Epithelial cell of proximal tubule (primary cell): ENCODE results near the gene SLC22A1. TPM values are rescaled to one million over a fixed set of nuclear protein-coding genes. Genes with fewer than 3 reads are reported as not detected.
"Not testable (repeated sequence)": the region's sequence is repeated elsewhere in the genome, so short reads cannot be mapped to it uniquely, and the experiment has no call there.

Experiments
- DNase-seq: peaks from one replicate; pipeline ENCODE4 v3.0.0-alpha.2; 2011; ENCODE audit warnings: low read depth
- H3K4me3 ChIP-seq: 2 replicates; pipeline ENCODE4 v1.5.1; 2011; ENCODE audit warnings: low read depth, mild to moderate bottlenecking, low read length
- total RNA-seq: library from RNA; depleted of rRNA; stranded (reverse); fragments of >200 nt; gene quantifications from 2 replicates; pipeline ENCODE4 v1.2.3, GENCODE V29; 2015
- TF ChIP-seq, protein P1 (sequence below): conservative IDR thresholded peaks from 2 replicates; pipeline ENCODE4 v1.5.1; 2012; ENCODE audit warnings: low read depth, mild to moderate bottlenecking, low read length

The SLC22A1 gene
- total RNA-seq, 1 donor from 2014 or later, result 0.12 TPM

DNA sequence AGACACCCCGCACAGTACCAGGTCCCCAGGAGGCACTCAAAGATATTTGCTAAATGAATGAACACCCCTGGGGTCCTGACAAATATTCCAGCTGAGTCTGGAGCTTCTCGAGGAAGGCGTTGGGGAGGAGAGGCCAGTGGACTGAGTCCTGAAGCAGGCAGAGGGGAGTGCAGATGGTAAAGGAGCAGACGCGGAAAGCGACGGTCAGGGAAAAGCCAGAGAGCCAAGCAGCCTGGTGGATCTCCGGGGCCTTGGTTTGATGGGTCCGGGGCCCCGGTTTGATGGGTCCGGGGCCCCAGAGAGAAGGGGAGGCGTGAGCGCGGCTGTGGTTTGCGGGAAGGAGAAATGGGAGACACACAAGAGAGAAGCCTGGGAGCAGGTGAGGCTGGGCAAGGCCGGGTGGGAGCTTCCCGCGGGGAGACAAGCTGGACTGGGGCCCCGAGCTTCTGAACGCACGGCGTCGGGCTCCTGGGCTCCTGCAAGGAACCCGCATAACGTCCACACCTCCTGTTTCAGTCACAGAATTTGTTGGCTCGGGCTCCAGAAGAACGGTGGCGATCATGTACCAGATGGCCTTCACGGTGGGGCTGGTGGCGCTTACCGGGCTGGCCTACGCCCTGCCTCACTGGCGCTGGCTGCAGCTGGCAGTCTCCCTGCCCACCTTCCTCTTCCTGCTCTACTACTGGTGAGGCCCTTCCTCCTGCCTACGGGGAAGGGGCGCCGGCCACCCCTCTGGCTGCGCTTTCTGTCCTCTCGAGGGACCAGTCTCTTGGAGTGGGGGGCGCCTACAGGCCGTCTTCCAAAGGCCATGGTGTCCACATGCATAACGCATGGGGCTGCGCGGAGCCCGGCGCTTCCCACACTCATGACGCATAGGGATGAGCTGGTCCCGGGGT is 12.1 kb downstream of the SLC22A1 start:
- DNase-seq, result no peak
- TF ChIP-seq, protein P1, sequence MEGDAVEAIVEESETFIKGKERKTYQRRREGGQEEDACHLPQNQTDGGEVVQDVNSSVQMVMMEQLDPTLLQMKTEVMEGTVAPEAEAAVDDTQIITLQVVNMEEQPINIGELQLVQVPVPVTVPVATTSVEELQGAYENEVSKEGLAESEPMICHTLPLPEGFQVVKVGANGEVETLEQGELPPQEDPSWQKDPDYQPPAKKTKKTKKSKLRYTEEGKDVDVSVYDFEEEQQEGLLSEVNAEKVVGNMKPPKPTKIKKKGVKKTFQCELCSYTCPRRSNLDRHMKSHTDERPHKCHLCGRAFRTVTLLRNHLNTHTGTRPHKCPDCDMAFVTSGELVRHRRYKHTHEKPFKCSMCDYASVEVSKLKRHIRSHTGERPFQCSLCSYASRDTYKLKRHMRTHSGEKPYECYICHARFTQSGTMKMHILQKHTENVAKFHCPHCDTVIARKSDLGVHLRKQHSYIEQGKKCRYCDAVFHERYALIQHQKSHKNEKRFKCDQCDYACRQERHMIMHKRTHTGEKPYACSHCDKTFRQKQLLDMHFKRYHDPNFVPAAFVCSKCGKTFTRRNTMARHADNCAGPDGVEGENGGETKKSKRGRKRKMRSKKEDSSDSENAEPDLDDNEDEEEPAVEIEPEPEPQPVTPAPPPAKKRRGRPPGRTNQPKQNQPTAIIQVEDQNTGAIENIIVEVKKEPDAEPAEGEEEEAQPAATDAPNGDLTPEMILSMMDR, result no peak
- H3K4me3 ChIP-seq, result no peak overlapping the region

DNA sequence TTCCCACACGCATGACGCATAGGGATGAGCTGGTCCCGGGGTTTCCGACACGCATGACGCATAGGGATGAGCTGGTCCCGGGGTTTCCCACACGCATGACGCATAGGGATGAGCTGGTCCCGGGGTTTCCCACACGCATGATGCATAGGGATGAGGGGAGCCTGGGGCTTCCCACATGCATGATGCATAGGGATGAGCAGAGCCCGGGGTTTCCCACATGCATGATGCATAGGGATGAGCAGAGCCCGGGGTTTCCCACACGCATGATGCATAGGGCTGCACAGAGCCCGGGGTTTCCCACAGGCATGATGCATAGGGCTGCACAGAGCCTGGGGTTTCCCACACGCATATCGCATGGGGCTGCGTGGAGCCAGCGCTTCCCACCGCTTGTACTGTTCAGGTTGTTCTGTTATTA is 12.7 kb downstream of the SLC22A1 start:
- DNase-seq, result not testable (repeated sequence)

DNA sequence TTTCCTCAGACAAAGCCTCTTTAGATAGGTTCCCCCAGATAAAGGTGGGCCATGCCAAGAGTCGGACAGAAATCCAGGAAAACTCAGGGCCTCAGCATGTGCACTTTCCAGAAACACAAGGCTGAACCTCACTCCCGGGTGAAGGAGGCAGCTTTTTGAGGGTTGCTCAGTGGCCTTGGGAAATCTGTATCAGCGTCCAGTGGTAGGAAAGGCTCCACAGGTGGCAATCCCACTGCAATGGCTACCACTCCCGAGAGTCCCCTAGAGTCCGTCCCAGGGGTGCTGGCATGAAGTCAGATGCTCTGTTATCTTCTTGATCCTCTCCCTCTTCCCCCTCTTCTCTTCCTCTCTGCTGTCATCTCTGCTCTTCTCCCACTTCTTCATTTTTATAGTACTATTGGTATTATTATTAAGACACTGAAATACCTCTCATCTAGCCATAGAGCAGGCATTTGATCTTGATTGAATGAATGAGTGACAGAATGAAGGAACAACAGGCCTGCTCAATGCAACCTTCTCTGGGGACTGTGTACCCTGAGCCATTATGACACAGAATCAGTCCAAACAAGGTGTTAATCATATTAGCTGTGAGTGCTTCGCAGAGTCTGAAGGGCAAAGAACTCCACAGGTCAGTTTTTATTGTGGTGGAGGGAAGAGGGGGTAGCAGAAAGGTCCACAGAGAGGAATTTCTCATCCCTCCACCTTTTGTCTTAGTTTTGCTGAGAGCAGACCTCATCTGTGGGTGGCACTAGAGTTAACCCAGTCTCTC is 13.3 kb downstream of the SLC22A1 start:
- no peak for DNase-seq
- TF ChIP-seq, protein P1, result no peak
- no peak overlapping the region for H3K4me3 ChIP-seq

More for the DNA sequence above, 12.7 kb downstream of the SLC22A1 start:
- H3K4me3 ChIP-seq, result not testable (repeated sequence)

DNA sequence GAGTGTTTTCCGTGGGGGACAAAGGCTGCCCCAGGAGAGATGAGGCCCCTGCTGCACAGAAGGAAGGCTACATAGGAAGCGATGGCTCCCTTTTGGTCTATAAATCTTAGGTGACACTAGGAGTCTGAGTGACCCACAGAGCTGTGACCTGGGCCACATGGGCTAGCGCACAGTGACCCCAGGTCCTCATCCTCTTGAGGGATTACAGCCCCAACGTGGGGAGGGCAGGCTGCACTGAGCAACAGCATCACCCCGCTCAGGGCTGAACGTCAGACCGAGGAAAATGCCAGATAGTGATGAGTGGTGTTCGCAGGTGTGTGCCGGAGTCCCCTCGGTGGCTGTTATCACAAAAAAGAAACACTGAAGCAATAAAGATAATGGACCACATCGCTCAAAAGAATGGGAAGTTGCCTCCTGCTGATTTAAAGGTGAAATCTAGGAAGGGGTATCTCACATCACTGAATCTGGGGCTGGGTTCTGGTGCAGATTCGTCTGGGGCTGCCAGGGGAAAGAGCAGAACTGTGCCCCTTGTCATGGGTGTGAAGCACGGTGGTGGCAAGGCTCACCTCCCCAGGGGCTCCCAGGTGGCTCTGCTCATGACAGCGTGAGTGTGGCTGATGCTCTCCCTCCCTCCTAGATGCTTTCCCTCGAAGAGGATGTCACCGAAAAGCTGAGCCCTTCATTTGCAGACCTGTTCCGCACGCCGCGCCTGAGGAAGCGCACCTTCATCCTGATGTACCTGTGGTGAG is 14.5 kb downstream of the SLC22A1 start:
- DNase-seq, result no peak
- TF ChIP-seq, protein P1, result no peak
- H3K4me3 ChIP-seq, result no peak overlapping the region

DNA sequence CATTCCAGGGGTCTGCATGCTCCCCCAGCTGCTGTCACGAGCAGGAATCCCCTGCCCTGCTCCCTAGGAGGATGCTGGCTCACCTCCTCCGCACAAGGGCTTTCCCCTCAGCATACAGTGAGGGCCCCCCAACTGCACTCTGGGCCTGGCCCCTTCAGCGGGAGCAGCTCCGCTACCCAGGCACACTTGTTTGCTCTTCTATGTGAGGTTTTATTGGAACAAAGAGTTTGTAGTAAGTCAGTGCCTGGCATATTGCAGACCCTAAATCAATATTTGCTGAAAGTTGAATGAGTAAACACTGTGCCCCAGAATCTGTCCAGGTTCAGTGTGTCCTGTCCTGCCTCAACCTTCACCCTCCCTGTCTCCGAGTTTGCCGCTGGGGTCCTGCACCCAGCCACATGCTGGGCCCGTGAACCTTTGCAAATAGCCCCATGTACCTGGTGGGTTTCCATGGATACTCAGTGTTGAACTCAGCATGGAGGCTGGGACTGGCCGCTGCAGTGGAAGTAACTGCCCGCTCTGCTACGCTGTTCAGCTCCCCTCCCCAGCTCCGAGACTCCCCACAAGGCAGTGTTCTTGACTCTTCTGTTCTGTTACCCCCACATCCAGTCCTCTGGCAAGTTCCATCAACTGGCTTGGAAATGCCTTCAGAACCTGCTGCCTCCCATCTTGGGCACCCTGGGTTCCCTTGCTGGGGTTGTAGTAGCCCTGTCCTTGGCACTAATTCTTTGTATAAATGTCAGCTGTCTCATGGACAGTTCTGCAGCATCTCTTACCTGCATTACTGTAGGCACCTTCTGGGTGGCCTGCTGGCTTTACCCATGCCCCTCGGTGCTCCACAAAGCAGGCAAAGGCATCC is 15.7 kb downstream of the SLC22A1 start:
- TF ChIP-seq, protein P1, result no peak
- H3K4me3 ChIP-seq, result no peak overlapping the region
- no peak for DNase-seq

DNA sequence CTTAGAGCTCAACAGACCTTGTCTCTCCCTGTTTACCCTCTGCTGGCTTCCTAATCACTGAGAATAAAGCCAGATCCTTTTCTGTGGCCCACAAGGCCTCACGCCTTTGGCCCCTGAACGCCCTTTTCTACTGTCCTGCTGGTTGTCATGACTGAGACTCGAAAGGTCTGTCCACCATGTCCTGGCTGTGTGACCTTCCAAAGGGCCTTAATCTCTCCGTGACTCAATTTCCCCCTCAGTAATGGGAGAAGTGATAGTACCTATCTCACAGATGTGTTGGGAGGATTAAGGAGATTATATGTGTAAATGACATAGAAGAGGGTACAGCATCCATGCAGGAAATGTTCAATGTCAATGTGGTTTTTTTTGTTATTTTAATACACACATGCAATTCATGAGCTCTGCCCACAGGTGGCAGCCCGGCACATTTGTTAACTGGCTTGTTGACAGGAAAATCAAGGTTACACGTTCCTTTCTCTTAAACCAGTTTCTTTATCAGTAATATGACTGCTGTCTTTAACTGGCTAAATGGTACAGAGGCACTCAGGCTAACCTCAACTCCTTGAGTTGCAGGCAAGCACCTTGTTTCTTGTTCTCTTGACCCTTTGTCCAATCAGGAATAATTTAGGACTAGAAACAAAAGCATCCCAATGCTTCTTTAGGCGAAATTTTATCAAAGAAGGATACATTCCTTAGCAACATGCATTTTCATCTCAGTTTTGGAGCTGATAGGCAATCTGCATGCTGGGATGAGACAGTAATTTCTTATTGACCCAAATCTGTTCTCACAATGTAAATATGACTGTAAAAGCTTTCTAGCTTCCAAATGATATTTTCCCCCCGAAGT is 16.6 kb downstream of the SLC22A1 start:
- no peak overlapping the region for H3K4me3 ChIP-seq
- DNase-seq, result no peak
- TF ChIP-seq, protein P1, result peak; percentile 83
